ENCODE results near the gene BICRAL. TPM values are rescaled to one million over a fixed set of nuclear protein-coding genes. Genes with fewer than 3 reads are reported as not detected.

The BICRAL gene
- total RNA-seq, 2 donors from 2014 or later, result 21.0 to 26.2 TPM

DNA sequence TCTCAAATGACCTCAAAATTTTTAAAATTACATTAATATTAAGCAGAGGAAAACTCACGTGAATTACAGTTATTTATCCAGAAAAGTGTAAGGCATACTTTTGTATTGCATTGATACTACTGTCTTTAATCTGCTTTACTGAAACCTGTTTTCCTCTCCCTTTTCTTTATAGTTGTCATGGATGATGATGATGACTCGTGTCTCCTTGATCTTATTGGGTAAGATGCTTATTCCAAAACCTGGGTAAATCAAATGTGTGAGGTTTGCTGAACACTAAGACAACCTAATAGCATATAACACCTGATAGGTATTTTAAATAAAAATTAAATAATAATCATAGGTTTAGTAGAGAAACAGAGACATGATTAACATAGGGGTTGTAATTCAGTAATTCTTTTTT lies 40.0 kb downstream of the BICRAL start:
- Histone ChIP-seq H3K27me3 (replicated peaks; ENCODE audit: insufficient read depth) (no peaks in the 10 kb centered on the region), H3K4me3 (no peak overlapping the region), H3K36me3 (no peaks in the 10 kb centered on the region), H3K9me3 (no peaks in the 10 kb centered on the region), H3K4me1 (replicated peaks) (no peaks in the 10 kb centered on the region), H3K27ac (peak overlapping the region in 1 of 2 donors; percentile 23)
- intact Hi-C loops (cut with DNase I), result loop anchor here (5.0 to 10.0 kb wide), 2 partner anchors 35 to 77 kb away; partner anchors contain the start of gene TBCC
- no peak for DNase-seq (ENCODE audit: low spot score)
- 60% methylated on average over 2 of the region's 2 CpGs for WGBS
- TF ChIP-seq CTCF (IDR thresholded peaks at IDR 0.05) (no peak), POLR2A (IDR thresholded peaks at IDR 0.05) (no peak), POLR2AphosphoS5 (IDR thresholded peaks at IDR 0.05) (no peak)

GRCh38 chr6:42829561-42830092 lies 47.8 kb downstream of the BICRAL start:
- Histone ChIP-seq H3K9me3 (no peaks in the 10 kb centered on the region), H3K4me3 (no peak overlapping the region), H3K4me1 (replicated peaks) (no peaks in the 10 kb centered on the region), H3K27me3 (replicated peaks; ENCODE audit: insufficient read depth) (no peaks in the 10 kb centered on the region), H3K27ac (no peak overlapping the region), H3K36me3 (peaks cover 5 to 13% of the 10 kb centered on the region in 2 donors)
- TF ChIP-seq CTCF (IDR thresholded peaks at IDR 0.05) (no peak), POLR2A (IDR thresholded peaks at IDR 0.05) (no peak), POLR2AphosphoS5 (IDR thresholded peaks at IDR 0.05) (no peak)
- DNase-seq (ENCODE audit: low spot score), result no peak
- intact Hi-C loops (cut with DNase I), result loop anchor here (10.0 kb wide), 1 partner anchor 85 kb away; the partner anchor contains the start of gene TBCC
- 96% methylated on average over 8 of the region's 8 CpGs for WGBS

GRCh38 chr6:42831237-42831636 lies 49.4 kb downstream of the BICRAL start:
- no peaks in the 10 kb centered on the region for H3K9me3 ChIP-seq
- peaks cover 5 to 13% of the 10 kb centered on the region in 2 donors for H3K36me3 ChIP-seq
- no peak overlapping the region for H3K4me3 ChIP-seq
- no peak for DNase-seq (ENCODE audit: low spot score)
- no peaks in the 10 kb centered on the region for H3K27me3 ChIP-seq (replicated peaks; ENCODE audit: insufficient read depth)
- intact Hi-C loops (cut with DNase I), result no loop called here
- TF ChIP-seq CTCF (IDR thresholded peaks at IDR 0.05) (no peak), POLR2AphosphoS5 (IDR thresholded peaks at IDR 0.05) (no peak), POLR2A (IDR thresholded peaks at IDR 0.05) (no peak)
- 87% methylated on average over 3 of the region's 3 CpGs for WGBS
- no peak overlapping the region for H3K27ac ChIP-seq
- H3K4me1 ChIP-seq (replicated peaks), result no peaks in the 10 kb centered on the region

DNA sequence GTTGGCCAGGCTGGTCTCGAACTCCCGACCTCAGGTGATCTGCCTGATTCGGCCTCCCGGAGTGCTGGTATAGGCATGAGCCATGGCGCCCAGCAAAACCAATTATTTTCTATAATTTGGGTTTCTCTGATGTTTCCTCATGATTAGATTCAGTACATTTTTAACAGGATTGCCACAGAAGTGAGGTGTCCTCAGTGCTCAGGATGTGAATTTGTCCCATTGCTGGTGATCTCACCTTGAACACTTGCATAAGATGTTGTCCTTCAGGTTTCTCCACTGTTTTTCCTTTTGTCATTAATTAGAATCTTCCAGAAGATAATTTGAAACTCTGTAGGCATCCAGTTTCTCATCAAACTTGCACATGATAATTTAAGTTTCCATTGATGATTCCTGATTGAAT lies 52.2 kb downstream of the BICRAL start:
- Histone ChIP-seq H3K4me1 (replicated peaks) (no peaks in the 10 kb centered on the region), H3K9me3 (no peaks in the 10 kb centered on the region), H3K36me3 (peaks cover under 1 to 6% of the 10 kb centered on the region in 2 donors), H3K27me3 (replicated peaks; ENCODE audit: insufficient read depth) (no peaks in the 10 kb centered on the region), H3K27ac (no peak overlapping the region), H3K4me3 (no peak overlapping the region)
- WGBS, result 97% methylated on average over 5 of the region's 5 CpGs
- intact Hi-C loops (cut with DNase I), result no loop called here
- DNase-seq (ENCODE audit: low spot score), result no peak
- no peak for TF ChIP-seq POLR2AphosphoS5 (IDR thresholded peaks at IDR 0.05)

DNA sequence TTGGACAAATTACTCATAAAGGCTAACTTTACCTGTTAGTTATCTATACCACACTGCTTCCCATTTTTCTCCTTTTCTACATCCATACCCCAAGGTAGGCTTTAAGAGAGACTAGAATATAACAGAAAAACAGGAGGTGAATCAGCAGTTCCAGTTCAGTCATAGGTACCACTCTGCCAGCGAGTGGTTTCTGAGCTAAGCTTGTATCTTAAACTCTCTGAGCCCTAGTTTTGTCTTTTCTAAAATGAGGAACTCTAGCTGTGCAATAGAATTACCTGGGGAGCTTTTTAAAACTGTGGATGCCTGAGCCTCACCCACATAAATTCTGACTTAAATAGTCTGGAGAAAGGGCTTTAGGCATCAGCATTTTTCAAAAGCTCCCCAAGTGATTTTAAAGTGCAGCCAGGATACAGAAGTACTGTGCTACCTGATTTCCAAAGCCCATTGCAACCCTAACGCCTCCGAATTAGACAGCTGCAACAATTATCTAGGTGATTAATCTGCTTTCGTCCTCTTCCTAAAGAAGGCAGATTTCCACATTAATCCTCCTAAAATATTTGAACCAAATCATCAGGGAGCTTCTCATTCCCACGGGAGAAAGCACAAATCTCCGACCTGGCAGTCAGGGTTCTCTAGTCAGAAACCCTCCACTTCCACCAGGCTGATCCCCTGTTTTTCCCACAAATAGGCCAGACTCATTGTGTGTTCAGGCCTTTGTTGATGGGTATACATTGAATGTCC lies 60.2 kb downstream of the BICRAL start:
- H3K27me3 ChIP-seq (replicated peaks; ENCODE audit: insufficient read depth), result no peaks in the 10 kb centered on the region
- WGBS, result 79% methylated on average over 6 of the region's 6 CpGs

More for the DNA sequence above, 60.2 kb downstream of the BICRAL start:
- intact Hi-C loops (cut with DNase I), result no loop called here
- no peaks in the 10 kb centered on the region for H3K4me1 ChIP-seq (replicated peaks)
- no peak for DNase-seq (ENCODE audit: low spot score)
- H3K9me3 ChIP-seq, result no peaks in the 10 kb centered on the region
- H3K27ac ChIP-seq, result no peak overlapping the region
- no peaks in the 10 kb centered on the region for H3K36me3 ChIP-seq
- TF ChIP-seq POLR2AphosphoS5 (IDR thresholded peaks at IDR 0.05), result no peak
- TF ChIP-seq POLR2A (IDR thresholded peaks at IDR 0.05), result no peak
- no peak for TF ChIP-seq CTCF (IDR thresholded peaks at IDR 0.05)
- no peak overlapping the region for H3K4me3 ChIP-seq

Measured in prostate gland (tissue), 2 donors.